WTC11 (cell line): Measurements from ENCODE around the gene RRP36. TPM values are rescaled to one million over a fixed set of nuclear protein-coding genes. Genes with fewer than 3 reads are reported as not detected.

Experiments
- ATAC-seq: fragments of 200-7000 bp; cut with Tn5 transposase; 2 replicates; pipeline ENCODE4 v1.10.0; 2021; ENCODE audit warnings: mild to moderate bottlenecking, moderate library complexity
- CTCF ChIA-PET: fragments of 300-600 bp; sonication (Branson Sonifier 250); formaldehyde crosslinking; loops from one replicate; lab custom pipeline; 2021; ENCODE audit warnings: antibody characterized with exemption; lab: Charles Lee
- POLR2A ChIA-PET: fragments of 350-600 bp; sonication (Branson Sonifier 250); formaldehyde crosslinking; loops from one replicate; lab custom pipeline; 2021; ENCODE audit warnings: antibody characterized with exemption; lab: Charles Lee
- DNase-seq: peaks from one replicate; pipeline ENCODE4 v3.0.0; 2021; ENCODE audit warnings: low spot score
- H3K27ac Mint-ChIP-seq: 2 replicates; pipeline ENCODE4 v1.8.0; 2021; ENCODE audit warnings: mixed read lengths
- H3K27me3 Mint-ChIP-seq: 2 replicates; pipeline ENCODE4 v1.8.0; 2021; ENCODE audit warnings: low read depth, mild to moderate bottlenecking, moderate library complexity, mixed read lengths
- H3K36me3 Mint-ChIP-seq: 2 replicates; pipeline ENCODE4 v1.8.0; 2021; ENCODE audit warnings: mixed read lengths
- H3K4me1 Mint-ChIP-seq: 2 replicates; pipeline ENCODE4 v1.8.0; 2022; ENCODE audit warnings: mixed read lengths
- H3K4me3 Mint-ChIP-seq: 2 replicates; pipeline ENCODE4 v1.8.0; 2021; ENCODE audit warnings: mild to moderate bottlenecking, moderate library complexity, mixed read lengths
- H3K9me3 Mint-ChIP-seq: 2 replicates; pipeline ENCODE4 v1.8.0; 2021; ENCODE audit warnings: mixed read lengths
- ATF2 ChIP-seq: sonication (generic); formaldehyde crosslinking; IDR thresholded peaks from 2 replicates; pipeline ENCODE4 v1.8.1; 2022; ENCODE audit warnings: low read depth, missing genetic modification reagents, borderline replicate concordance
- CTCF ChIP-seq: fragments of 200-600 bp; IDR thresholded peaks from 2 replicates; pipeline ENCODE4 v1.8.0; 2022; ENCODE audit warnings: antibody characterized with exemption
- ERG ChIP-seq: fragments of 250-450 bp; sonication (Bioruptor Pico); IDR thresholded peaks from 2 replicates; pipeline ENCODE4 v1.8.0; 2021; ENCODE audit warnings: mild to moderate bottlenecking
- JAZF1 ChIP-seq: fragments of 250-450 bp; sonication (Bioruptor Pico); IDR thresholded peaks from 2 replicates; pipeline ENCODE4 v1.9.0; 2021; ENCODE audit warnings: moderate library complexity, mild to moderate bottlenecking, inconsistent platforms
- NFE2L1 ChIP-seq: sonication (generic); formaldehyde crosslinking; IDR thresholded peaks from 2 replicates; pipeline ENCODE4 v1.8.1; 2023; ENCODE audit warnings: missing genetic modification reagents
- NFYB ChIP-seq: sonication (generic); formaldehyde crosslinking; conservative IDR thresholded peaks from 2 replicates; pipeline ENCODE4 v1.8.0; 2022; ENCODE audit warnings: low read depth, missing genetic modification reagents
- SOX15 ChIP-seq: fragments of 250-450 bp; sonication (Bioruptor Pico); IDR thresholded peaks from 2 replicates; pipeline ENCODE4 v1.9.0; 2021; ENCODE audit warnings: mild to moderate bottlenecking
- TCF7 ChIP-seq: sonication (generic); formaldehyde crosslinking; IDR thresholded peaks from 2 replicates; pipeline ENCODE4 v1.8.0; 2022; ENCODE audit warnings: mild to moderate bottlenecking, low read depth, missing genetic modification reagents, moderate library complexity
- TEAD1 ChIP-seq: sonication (generic); formaldehyde crosslinking; IDR thresholded peaks from 2 replicates; pipeline ENCODE4 v1.8.0; 2022; ENCODE audit warnings: mild to moderate bottlenecking, missing genetic modification reagents
- TP53 ChIP-seq: sonication (generic); formaldehyde crosslinking; IDR thresholded peaks from 2 replicates; pipeline ENCODE4 v1.8.1; 2023; ENCODE audit warnings: mild to moderate bottlenecking, missing genetic modification reagents
- ZNF121 ChIP-seq: sonication (generic); formaldehyde crosslinking; IDR thresholded peaks from 2 replicates; pipeline ENCODE4 v1.8.0; 2023; ENCODE audit warnings: missing genetic modification reagents
- ZNF232 ChIP-seq: sonication (generic); formaldehyde crosslinking; IDR thresholded peaks from 2 replicates; pipeline ENCODE4 v1.8.0; 2022; ENCODE audit warnings: mild to moderate bottlenecking, missing genetic modification reagents
- ZNF263 ChIP-seq: sonication (generic); formaldehyde crosslinking; IDR thresholded peaks from 2 replicates; pipeline ENCODE4 v1.8.1; 2022; ENCODE audit warnings: low read depth, mild to moderate bottlenecking, moderate library complexity, missing genetic modification reagents
- ZNF423 ChIP-seq: fragments of 250-450 bp; sonication (Bioruptor Pico); IDR thresholded peaks from 2 replicates; pipeline ENCODE4 v2.1.2; 2022; ENCODE audit warnings: mild to moderate bottlenecking, moderate library complexity
- ZNF671 ChIP-seq: fragments of 250-450 bp; sonication (Bioruptor Pico); IDR thresholded peaks from 2 replicates; pipeline ENCODE4 v1.8.0; 2021; ENCODE audit warnings: mild to moderate bottlenecking
- total RNA-seq: library from RNA; stranded (reverse); gene quantifications from 3 replicates; pipeline ENCODE4 v1.2.3, GENCODE V29; 2021
- TF ChIP-seq, protein P1 (sequence below): fragments of 250-450 bp; sonication (Bioruptor Pico); IDR thresholded peaks from 2 replicates; pipeline ENCODE4 v2.1.2; 2022; ENCODE audit warnings: mild to moderate bottlenecking, moderate library complexity
- TF ChIP-seq, protein P2 (sequence below): sonication (generic); formaldehyde crosslinking; IDR thresholded peaks from 2 replicates; pipeline ENCODE4 v1.8.1; 2022; ENCODE audit warnings: mild to moderate bottlenecking, moderate library complexity, missing genetic modification reagents
- TF ChIP-seq, protein P3 (sequence below): sonication (generic); formaldehyde crosslinking; IDR thresholded peaks from 2 replicates; pipeline ENCODE4 v1.8.1; 2022; ENCODE audit warnings: mild to moderate bottlenecking, missing genetic modification reagents, moderate library complexity, borderline replicate concordance
- TF ChIP-seq, protein P4 (sequence below): sonication (generic); formaldehyde crosslinking; IDR thresholded peaks from 2 replicates; pipeline ENCODE4 v1.8.1; 2023; ENCODE audit warnings: mild to moderate bottlenecking, missing genetic modification reagents, moderate library complexity
- TF ChIP-seq, protein P5 (sequence below): sonication (generic); formaldehyde crosslinking; IDR thresholded peaks from 2 replicates; pipeline ENCODE4 v1.8.1; 2023; ENCODE audit warnings: mild to moderate bottlenecking, moderate library complexity, missing genetic modification reagents

The RRP36 gene
- total RNA-seq, 1 experiment from 2014 or later: 81.0 TPM

GRCh38 chr6:43019152-43019551, 2.3 kb upstream of the RRP36 start:
- Mint-ChIP-seq H3K27ac (no peak overlapping the region), H3K4me1 (peaks cover 20% of the 10 kb centered on the region), H3K27me3 (no peaks in the 10 kb centered on the region), H3K36me3 (peaks cover 27% of the 10 kb centered on the region), H3K9me3 (no peaks in the 10 kb centered on the region), H3K4me3 (no peak overlapping the region)
- POLR2A ChIA-PET: no interaction called here
- TF ChIP-seq ZNF423 (CRISPR knock-in tag) (no peak), ZNF121 (no peak), ATF2 (no peak), ZNF671 (no peak), CTCF (no peak), TEAD1 (CRISPR knock-in tag) (no peak), ZNF263 (CRISPR knock-in tag) (no peak), NFE2L1 (CRISPR knock-in tag) (no peak)
- TF ChIP-seq, protein P1, sequence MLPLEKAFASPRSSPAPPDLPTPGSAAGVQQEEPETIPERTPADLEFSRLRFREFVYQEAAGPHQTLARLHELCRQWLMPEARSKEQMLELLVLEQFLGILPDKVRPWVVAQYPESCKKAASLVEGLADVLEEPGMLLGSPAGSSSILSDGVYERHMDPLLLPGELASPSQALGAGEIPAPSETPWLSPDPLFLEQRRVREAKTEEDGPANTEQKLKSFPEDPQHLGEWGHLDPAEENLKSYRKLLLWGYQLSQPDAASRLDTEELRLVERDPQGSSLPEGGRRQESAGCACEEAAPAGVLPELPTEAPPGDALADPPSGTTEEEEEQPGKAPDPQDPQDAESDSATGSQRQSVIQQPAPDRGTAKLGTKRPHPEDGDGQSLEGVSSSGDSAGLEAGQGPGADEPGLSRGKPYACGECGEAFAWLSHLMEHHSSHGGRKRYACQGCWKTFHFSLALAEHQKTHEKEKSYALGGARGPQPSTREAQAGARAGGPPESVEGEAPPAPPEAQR: no peak
- ATAC-seq (no peak), DNase-seq (no peak)
- CTCF ChIA-PET: interaction anchor here (1.2 kb wide), 1 partner anchor 55 kb away, joined by 3 read pairs; no protein-coding TSS in a partner anchor

GRCh38 chr6:43020052-43020705, 1.2 kb upstream of the RRP36 start:
- DNase-seq (no peak), ATAC-seq (no peak)
- Mint-ChIP-seq H3K4me3 (peak overlapping the region; percentile 74), H3K36me3 (peaks cover 37% of the 10 kb centered on the region), H3K4me1 (peaks cover 14% of the 10 kb centered on the region), H3K27ac (peak overlapping the region; percentile 85), H3K27me3 (no peaks in the 10 kb centered on the region), H3K9me3 (no peaks in the 10 kb centered on the region)
- ChIA-PET POLR2A (interaction anchor here (0.7 to 3.1 kb wide), 6 partner anchors 15 to 150 kb away, joined by 3 to 12 read pairs (median 4); partner anchors contain the start of genes CNPY3, CUL7, PPP2R5D and SRF), CTCF (interaction anchor here (1.1 to 2.9 kb wide), 5 partner anchors 33 to 154 kb away, joined by 3 to 18 read pairs (median 5); partner anchors contain the start of genes CUL7 and GNMT)
- no peak for TF ChIP-seq JAZF1 (CRISPR knock-in tag)
- no peak for TF ChIP-seq TCF7 (CRISPR knock-in tag)
- TF ChIP-seq TP53 (CRISPR knock-in tag): no peak
- TF ChIP-seq ERG: no peak
- no peak for TF ChIP-seq SOX15 (CRISPR knock-in tag)
- TF ChIP-seq, protein P2, sequence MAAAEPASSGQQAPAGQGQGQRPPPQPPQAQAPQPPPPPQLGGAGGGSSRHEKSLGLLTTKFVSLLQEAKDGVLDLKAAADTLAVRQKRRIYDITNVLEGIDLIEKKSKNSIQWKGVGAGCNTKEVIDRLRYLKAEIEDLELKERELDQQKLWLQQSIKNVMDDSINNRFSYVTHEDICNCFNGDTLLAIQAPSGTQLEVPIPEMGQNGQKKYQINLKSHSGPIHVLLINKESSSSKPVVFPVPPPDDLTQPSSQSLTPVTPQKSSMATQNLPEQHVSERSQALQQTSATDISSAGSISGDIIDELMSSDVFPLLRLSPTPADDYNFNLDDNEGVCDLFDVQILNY (CRISPR knock-in tag): no peak
- TF ChIP-seq, protein P3, sequence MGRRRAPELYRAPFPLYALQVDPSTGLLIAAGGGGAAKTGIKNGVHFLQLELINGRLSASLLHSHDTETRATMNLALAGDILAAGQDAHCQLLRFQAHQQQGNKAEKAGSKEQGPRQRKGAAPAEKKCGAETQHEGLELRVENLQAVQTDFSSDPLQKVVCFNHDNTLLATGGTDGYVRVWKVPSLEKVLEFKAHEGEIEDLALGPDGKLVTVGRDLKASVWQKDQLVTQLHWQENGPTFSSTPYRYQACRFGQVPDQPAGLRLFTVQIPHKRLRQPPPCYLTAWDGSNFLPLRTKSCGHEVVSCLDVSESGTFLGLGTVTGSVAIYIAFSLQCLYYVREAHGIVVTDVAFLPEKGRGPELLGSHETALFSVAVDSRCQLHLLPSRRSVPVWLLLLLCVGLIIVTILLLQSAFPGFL (CRISPR knock-in tag): no peak
- TF ChIP-seq, protein P4, sequence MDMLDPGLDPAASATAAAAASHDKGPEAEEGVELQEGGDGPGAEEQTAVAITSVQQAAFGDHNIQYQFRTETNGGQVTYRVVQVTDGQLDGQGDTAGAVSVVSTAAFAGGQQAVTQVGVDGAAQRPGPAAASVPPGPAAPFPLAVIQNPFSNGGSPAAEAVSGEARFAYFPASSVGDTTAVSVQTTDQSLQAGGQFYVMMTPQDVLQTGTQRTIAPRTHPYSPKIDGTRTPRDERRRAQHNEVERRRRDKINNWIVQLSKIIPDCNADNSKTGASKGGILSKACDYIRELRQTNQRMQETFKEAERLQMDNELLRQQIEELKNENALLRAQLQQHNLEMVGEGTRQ: no peak
- TF ChIP-seq, protein P5, sequence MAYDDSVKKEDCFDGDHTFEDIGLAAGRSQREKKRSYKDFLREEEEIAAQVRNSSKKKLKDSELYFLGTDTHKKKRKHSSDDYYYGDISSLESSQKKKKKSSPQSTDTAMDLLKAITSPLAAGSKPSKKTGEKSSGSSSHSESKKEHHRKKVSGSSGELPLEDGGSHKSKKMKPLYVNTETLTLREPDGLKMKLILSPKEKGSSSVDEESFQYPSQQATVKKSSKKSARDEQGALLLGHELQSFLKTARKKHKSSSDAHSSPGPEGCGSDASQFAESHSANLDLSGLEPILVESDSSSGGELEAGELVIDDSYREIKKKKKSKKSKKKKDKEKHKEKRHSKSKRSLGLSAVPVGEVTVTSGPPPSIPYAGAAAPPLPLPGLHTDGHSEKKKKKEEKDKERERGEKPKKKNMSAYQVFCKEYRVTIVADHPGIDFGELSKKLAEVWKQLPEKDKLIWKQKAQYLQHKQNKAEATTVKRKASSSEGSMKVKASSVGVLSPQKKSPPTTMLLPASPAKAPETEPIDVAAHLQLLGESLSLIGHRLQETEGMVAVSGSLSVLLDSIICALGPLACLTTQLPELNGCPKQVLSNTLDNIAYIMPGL (CRISPR knock-in tag): no peak
- TF ChIP-seq ZNF232 (CRISPR knock-in tag): no peak
- TF ChIP-seq ATF2: no peak
- TF ChIP-seq NFYB (CRISPR knock-in tag): no peak
